ENCODE data around the gene TBC1D8.

TBC1D8 gene

GRCh38 chr2:100997509-100998234 lies 153.5 kb downstream of the TBC1D8 start:
- no peak for DNase-seq

DNA sequence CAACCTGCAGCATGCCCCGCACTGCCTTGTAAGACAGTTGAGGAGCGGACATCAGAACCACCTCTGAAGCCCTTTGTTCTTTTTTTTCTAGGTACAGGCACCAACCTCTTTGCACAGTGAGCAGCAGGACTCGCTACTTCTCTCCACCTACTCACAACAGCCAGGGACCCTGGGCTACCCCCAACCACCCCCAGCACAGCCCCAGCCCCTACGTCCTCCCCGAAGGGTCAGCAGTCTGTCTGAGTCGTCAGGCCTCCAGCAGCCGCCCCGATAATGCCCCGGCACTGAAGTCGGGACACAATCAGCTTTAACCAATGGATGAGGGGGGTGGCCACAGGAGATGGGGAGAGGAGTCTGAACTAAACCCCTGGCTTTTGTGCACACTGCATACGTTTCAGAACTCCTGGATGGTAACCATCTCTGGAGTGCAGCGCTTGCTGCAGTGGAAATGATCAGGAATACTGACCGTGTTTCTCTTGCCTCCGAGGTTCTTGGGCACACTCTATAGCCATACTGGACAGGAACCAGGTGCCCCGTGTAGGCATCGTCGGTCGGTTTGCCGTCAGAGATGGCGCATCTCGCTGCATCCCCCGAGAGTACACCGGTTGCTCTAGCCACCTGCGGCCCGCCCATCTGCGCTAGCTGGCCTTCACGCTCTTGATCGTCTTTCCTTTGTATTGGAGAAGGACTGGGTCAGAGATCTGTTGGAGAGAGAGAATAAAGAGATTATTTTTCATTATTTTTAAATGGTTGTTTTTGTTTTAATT lies 155.7 kb downstream of the TBC1D8 start:
- no peak for DNase-seq

GRCh38 chr2:100993294-100993693 lies 157.9 kb downstream of the TBC1D8 start:
- no peak for DNase-seq

- DNase-seq, result peak; percentile 8 to 47
Observed at GRCh38 chr2:100992262-100992661, 158.9 kb downstream of the TBC1D8 start.

- no peak for DNase-seq
Observed at GRCh38 chr2:100991404-100991773, 159.8 kb downstream of the TBC1D8 start.

GRCh38 chr2:100990650-100991403 lies 160.4 kb downstream of the TBC1D8 start:
- no peak for DNase-seq

DNA sequence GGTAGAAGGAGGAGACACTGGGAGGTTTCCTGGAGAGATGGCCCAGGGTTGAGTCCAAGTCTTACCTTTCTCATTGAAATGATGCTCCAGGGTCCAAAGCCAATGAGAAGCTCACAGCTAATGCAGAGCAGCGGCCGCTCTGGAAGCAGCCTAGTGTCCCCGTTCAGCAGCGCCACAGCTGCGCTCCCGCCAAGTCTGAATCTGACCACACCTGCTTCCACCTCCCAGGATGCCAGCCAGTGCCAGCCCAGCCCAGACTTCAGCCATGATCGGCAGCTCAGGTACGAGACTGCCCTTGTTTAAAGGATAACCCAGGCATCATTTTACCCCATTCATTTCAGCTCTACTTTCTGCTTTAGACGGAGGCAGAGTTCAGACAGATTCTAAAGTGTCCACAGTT lies 161.0 kb downstream of the TBC1D8 start:
- no peak for DNase-seq

- DNase-seq, result no peak
Observed at GRCh38 chr2:100989666-100990065, 161.5 kb downstream of the TBC1D8 start.

DNA sequence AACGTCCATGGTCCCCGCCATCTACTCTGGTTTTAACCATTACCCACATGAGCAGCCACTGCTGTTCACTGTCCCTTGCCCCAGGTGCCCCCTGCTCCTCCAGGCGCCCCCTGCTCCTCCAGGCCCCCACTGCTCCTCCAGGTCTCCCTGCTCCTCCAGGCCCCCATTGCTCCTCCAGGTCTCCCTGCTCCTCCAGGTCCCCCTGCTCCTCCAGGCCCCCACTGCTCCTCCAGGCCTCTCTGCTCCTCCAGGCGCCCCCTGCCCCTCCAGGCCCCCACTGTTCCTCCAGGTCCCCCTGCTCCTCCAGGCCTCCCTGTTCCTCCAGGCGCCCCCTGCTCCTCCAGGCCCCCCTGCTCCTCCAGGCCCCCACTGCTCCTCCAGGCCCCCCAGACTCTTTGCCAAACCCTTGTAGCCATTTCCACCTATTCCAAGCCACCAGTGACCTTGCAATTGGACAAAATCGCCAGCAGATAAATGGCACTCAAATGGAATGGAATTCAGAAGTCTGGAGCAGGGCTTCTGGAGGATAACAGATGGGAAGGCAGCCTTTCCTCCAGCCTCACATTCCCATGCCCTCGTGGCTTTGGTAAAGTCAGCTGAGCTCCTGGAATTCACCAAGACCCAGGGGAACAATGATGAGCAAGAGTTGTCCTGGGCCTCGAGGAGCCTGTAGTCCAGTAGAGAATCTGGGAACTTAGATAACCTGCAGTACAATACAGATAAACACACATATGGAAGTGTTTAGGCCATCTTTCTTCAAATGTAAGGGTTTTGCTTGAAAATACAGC lies 162.4 kb downstream of the TBC1D8 start:
- no peak for DNase-seq

DNA sequence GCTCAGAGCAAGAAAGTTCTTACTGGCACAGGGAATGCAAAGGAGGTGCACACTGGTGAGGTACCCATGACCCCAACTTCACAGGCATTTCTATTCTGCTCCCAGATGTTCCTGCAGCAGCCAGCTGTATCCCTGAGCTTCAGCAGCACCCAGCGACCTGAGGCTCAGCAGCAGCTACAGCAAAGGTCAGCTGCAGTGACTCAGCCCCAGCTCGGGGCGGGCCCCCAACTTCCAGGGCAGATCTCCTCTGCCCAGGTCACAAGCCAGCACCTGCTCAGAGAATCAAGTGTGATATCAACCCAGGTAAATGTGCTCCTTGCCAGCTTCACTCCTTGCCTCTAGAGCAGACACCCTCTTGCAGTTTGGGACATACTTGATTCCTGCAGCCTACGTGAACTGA lies 163.2 kb downstream of the TBC1D8 start:
- DNase-seq, result no peak

- DNase-seq, result no peak
Observed at GRCh38 chr2:100987536-100987935, 163.6 kb downstream of the TBC1D8 start.

DNA sequence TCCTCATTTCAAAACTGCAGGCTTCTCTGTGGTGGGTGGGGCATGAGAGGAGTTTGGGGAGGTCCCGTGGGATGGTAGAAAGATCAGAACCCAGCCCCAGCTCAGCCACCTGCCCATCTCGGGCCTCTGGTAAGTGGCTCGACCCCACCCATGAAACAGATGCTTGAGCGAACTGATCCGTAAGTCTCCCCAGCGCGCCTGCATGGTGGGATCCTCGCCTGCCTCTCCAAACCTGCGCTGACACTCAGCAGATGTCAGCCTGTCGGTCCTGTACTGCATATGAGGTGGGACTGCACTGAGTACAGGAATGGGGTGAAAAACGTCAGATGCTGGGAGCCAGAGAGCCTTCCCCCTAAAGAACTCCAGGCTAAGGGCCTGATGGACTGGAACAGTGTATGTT lies 165.0 kb downstream of the TBC1D8 start:
- DNase-seq, result no peak

DNA sequence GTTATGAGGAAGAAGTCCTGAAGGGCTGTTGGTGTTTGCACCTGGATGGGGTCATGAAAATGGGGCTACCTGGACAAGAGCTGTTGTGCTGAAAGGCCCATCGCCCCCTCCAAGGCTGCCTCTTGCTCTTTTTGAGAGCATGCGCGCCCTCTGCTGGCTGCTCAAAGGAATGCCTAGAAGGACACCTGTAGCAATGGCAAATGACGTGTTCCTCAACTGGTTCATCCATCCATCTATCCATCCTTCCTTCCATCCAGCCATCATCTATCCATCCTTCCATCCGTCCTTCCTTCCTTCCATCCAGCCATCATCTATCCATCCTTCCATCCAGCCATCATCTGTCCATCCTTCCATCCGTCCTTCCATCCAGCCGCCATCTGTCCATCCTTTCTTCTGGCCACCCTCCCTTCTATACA lies 166.3 kb downstream of the TBC1D8 start:
- peak; percentile 53 to 70 for DNase-seq

DNA sequence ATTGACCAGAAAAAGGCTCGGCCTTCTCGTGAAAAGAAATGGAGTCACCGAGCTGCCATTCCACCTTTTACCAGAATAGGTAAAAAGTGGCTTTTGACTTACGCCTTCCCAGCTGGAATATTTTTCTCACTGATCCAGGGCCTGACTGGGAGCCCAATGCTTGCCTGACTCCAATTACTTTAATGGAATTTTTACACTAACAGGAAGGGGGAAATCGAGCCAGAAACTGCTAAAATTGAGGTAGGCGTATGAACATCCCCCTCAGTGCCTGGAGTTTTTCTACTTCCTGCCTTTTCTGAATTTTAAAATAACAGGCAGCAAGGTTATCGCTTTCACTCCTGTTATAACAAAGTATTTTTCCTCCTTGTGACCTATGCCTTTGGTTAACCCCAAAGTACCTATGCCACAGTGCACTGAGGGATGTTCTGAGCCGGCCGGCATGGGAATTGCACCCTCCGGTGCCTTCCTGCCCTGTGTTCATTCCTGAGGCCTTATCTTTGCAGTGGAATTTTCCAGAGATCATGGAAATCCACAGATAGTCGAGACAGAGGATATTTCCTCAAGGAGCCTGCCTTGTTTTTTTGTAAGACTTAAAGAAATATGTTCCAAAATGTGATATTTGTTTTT lies 167.4 kb downstream of the TBC1D8 start:
- DNase-seq, result no peak

GRCh38 chr2:100983201-100983600 lies 168.0 kb downstream of the TBC1D8 start:
- no peak for DNase-seq

DNA sequence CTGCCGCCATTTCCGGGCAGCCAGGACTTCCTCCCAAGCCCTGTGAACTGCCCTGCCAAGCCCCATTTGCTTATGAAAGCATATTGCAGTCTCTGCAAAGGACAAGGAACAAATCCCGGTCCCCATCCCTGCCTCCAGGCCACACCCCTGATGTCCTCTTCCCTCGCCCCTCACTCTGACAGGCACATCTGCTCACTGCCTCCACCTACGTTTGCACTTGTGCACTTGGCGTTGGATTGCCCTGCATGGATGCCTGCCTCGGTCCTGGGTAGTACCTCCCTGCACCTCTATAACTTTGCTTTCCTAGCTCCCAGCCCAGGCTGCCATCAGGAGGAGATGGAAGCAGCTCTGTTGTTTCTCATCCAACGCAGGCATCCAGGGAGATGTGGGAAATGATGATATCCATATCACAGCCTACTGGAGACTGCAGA lies 168.7 kb downstream of the TBC1D8 start:
- no peak for DNase-seq

DNA sequence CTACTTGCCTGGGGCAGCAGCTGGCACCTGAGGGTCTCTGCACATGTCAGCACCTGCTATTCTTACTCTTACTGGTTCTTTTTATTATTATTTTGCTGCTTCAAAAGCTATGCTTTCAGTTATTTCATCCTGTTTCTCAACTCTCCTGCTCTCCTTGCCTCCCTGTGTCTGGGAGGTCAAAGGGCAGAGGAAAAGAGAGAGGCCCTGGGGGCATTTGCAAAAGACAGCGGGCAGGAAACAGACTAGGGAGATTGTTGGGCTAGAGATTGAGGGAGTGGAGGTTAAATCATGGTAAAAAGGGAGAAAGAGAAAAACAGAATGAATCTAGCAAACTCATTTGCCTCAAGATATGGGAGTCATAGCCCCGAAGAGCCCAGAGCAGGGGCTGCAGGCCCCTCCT lies 170.2 kb downstream of the TBC1D8 start:
- DNase-seq, result no peak

- no peak for DNase-seq
Observed at GRCh38 chr2:100980046-100980445, 171.1 kb downstream of the TBC1D8 start.

GRCh38 chr2:100978582-100979191 lies 172.5 kb downstream of the TBC1D8 start:
- DNase-seq, result no peak

- DNase-seq, result no peak
Observed at GRCh38 chr2:100977511-100977910, 173.7 kb downstream of the TBC1D8 start.

GRCh38 chr2:100976645-100977391 lies 174.4 kb downstream of the TBC1D8 start:
- DNase-seq, result no peak
